ENCODE data around the gene XPOT.

DNA sequence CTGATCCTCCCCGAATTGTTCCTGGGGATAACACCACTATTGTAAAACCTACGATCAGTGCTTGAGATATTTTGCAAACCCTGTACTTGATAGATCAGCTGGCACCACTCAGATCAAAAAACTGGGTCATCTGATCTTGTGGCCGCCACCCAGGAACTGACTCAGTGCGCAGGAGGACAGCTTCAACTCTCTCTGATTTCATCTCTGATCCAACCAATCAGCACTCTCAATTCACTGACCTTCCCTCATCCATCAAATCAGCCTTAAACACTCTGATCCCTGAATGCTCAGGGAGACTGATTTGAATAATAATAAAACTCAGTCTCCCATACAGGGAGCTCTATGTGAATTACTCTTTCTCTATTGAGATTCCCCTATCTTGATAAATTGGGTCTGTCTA is 4.2 kb upstream of the XPOT start:
- TF ChIP-seq CTCF (IDR thresholded peaks at IDR 0.05) (no peak), POLR2A (IDR thresholded peaks at IDR 0.05) (no peak), EP300 (IDR thresholded peaks at IDR 0.05) (no peak)
